HCT116 (cell line): ENCODE results near the gene SMG5. TPM values are rescaled to one million over a fixed set of nuclear protein-coding genes. Genes with fewer than 3 reads are reported as not detected.

Experiments
- ATAC-seq: fragments of 200-7000 bp; cut with Tn5 transposase; 2 replicates; pipeline ENCODE4 v1.9.1; 2020; ENCODE audit warnings: mild to moderate bottlenecking, moderate library complexity
- BruUV-seq: library from RNA; stranded (reverse); fragments of 400-500 nt; replicated peaks from 2 replicates; lab custom pipeline; 2021; lab: Mats Ljungman, UMichigan
- CTCF ChIA-PET: fragments of 300-600 bp; sonication (Branson Sonifier 250); formaldehyde crosslinking; loops from one replicate; lab custom pipeline; 2021; ENCODE audit warnings: antibody characterized with exemption; lab: Charles Lee
- POLR2A ChIA-PET: fragments of 300-600, 350-600 bp; sonication (Branson Sonifier 250); formaldehyde crosslinking; loops from one replicate; lab custom pipeline; 2021; ENCODE audit warnings: antibody characterized with exemption; lab: Charles Lee
- RAD21 ChIA-PET, 2 experiments: fragments of 300-600 bp; sonication (Branson Sonifier 250); formaldehyde crosslinking; loops; one replicate each; lab custom pipeline; 2023; ENCODE audit warnings: low total read pairs in 2 of 2; ENCODE audit not compliant: uncharacterized antibody in 2 of 2, unreplicated experiment in 2 of 2, low non-redundant PET in 1 of 2; lab: Charles Lee
- DNase-seq: peaks from one replicate; pipeline ENCODE4 v3.0.0-alpha.2; 2010; ENCODE audit warnings: low read depth, low spot score
- H2AFZ ChIP-seq: fragments of 200-600 bp; shearing (Covaris generic), sonication (generic); 2 replicates; pipeline ENCODE4 v1.6.1; 2017; ENCODE audit warnings: low read depth, mixed run types, mixed read lengths, antibody characterized with exemption, low read length; ENCODE audit not compliant: poor library complexity, severe bottlenecking
- H3K27ac ChIP-seq: 2 replicates; pipeline ENCODE4 v1.5.1; 2012; ENCODE audit warnings: low read depth, low read length
- H3K27me3 ChIP-seq: fragments of 200-600 bp; sonication (generic); 2 replicates; pipeline ENCODE4 v1.6.1; 2016; ENCODE audit warnings: mixed run types, low read length, mixed read lengths; ENCODE audit not compliant: insufficient read depth
- H3K36me3 ChIP-seq, 2 experiments: fragments of 200-500 bp in 1 of 2; fragments of 200-600 bp in 1 of 2; sonication (Bioruptor generic) in 1 of 2; sonication (generic) in 1 of 2; 2 replicates each; pipeline versions ENCODE4 v1.5.1 to v1.6.1; 2014 to 2016; ENCODE audit warnings: low read length in 2 of 2, inconsistent platforms in 1 of 2, mixed read lengths in 1 of 2, mixed run types in 1 of 2; ENCODE audit not compliant: insufficient read depth in 2 of 2, control insufficient read depth in 1 of 2
- H3K4me1 ChIP-seq, 2 experiments: fragments of 200-600 bp in 1 of 2; sonication (generic) in 1 of 2; 2 replicates each; pipeline versions ENCODE4 v1.5.1 to v1.6.1; 2012 to 2017; ENCODE audit warnings: low read length in 2 of 2, inconsistent platforms in 1 of 2, mild to moderate bottlenecking in 1 of 2, mixed read lengths in 1 of 2, mixed run types in 1 of 2, moderate library complexity in 1 of 2; ENCODE audit not compliant: insufficient read depth in 2 of 2, control insufficient read depth in 1 of 2
- H3K4me2 ChIP-seq: fragments of 200-600 bp; sonication (generic); 2 replicates; pipeline ENCODE4 v1.6.1; 2017; ENCODE audit warnings: mixed run types, low read length, mixed read lengths
- H3K4me3 ChIP-seq, 2 experiments: fragments of 200-600 bp in 1 of 2; sonication (generic) in 1 of 2; replicated peaks in 1 of 2; 2 replicates each; pipeline ENCODE4 v1.5.1; 2011 to 2016; ENCODE audit warnings: low read length in 2 of 2, control low read depth in 1 of 2, low read depth in 1 of 2, mild to moderate bottlenecking in 1 of 2, mixed read lengths in 1 of 2, mixed run types in 1 of 2
- H3K79me2 ChIP-seq: fragments of 200-600 bp; sonication (generic); 2 replicates; pipeline ENCODE4 v1.6.1; 2017; ENCODE audit warnings: mild to moderate bottlenecking, mixed run types, low read length, moderate library complexity, mixed read lengths; ENCODE audit not compliant: insufficient read depth
- H3K9ac ChIP-seq: fragments of 200-600 bp; sonication (generic); 2 replicates; pipeline ENCODE4 v1.6.1; 2016; ENCODE audit warnings: low read length, mixed read lengths
- H3K9me2 ChIP-seq: fragments of 200-600 bp; sonication (generic), shearing (Covaris generic); 2 replicates; pipeline ENCODE4 v1.6.1; 2017; ENCODE audit warnings: mixed run types, mild to moderate bottlenecking, moderate library complexity; ENCODE audit not compliant: insufficient read depth
- H3K9me3 ChIP-seq, 2 experiments: fragments of 200-500 bp in 1 of 2; fragments of 200-600 bp in 1 of 2; sonication (Bioruptor generic) in 1 of 2; sonication (generic) in 1 of 2; 2 replicates each; pipeline ENCODE4 v1.6.1; 2014 to 2017; ENCODE audit warnings: low read length in 2 of 2, mixed read lengths in 2 of 2, inconsistent platforms in 1 of 2, low read depth in 1 of 2, mild to moderate bottlenecking in 1 of 2, mixed run types in 1 of 2, moderate library complexity in 1 of 2; ENCODE audit not compliant: control insufficient read depth in 1 of 2, insufficient read depth in 1 of 2
- H4K20me1 ChIP-seq: fragments of 200-600 bp; sonication (generic), shearing (Covaris generic); 2 replicates; pipeline ENCODE4 v1.6.1; 2017; ENCODE audit warnings: mixed run types, mild to moderate bottlenecking, moderate library complexity; ENCODE audit not compliant: insufficient read depth
- ATF3 ChIP-seq: IDR thresholded peaks from 2 replicates; pipeline ENCODE4 v1.6.1; 2012
- CTCF ChIP-seq, 3 experiments: fragments of 200-600 bp in 1 of 3; sonication (generic) in 1 of 3; IDR thresholded peaks in 2 of 3; conservative IDR thresholded peaks in 1 of 3; 2 replicates each; pipeline ENCODE4 v1.5.1; 2012 to 2017; ENCODE audit warnings: low read depth in 2 of 3, low read length in 2 of 3, antibody characterized with exemption in 1 of 3, borderline replicate concordance in 1 of 3, control low read depth in 1 of 3, mild to moderate bottlenecking in 1 of 3, mixed read lengths in 1 of 3, mixed run types in 1 of 3, moderate library complexity in 1 of 3; ENCODE audit not compliant: insufficient read depth in 1 of 3
- ELF1 ChIP-seq: IDR thresholded peaks from 2 replicates; pipeline ENCODE4 v1.6.1; 2012; ENCODE audit warnings: low read depth, borderline replicate concordance
- EZH2 ChIP-seq: fragments of 200-600 bp; sonication (generic); IDR thresholded peaks from 2 replicates; pipeline ENCODE4 v1.6.1; 2017; ENCODE audit warnings: antibody characterized with exemption, mixed run types
- EZH2phosphoT487 ChIP-seq: fragments of 200-600 bp; IDR thresholded peaks from 2 replicates; pipeline ENCODE4 v1.6.1; 2018; ENCODE audit warnings: antibody characterized with exemption, borderline replicate concordance
- FOSL1 ChIP-seq: IDR thresholded peaks from 2 replicates; pipeline ENCODE4 v1.6.1; 2012; ENCODE audit warnings: low read depth
- JUND ChIP-seq: IDR thresholded peaks from 2 replicates; pipeline ENCODE4 v1.6.1; 2012
- MAX ChIP-seq: IDR thresholded peaks from 2 replicates; pipeline ENCODE4 v1.6.1; 2012
- POLR2A ChIP-seq: IDR thresholded peaks from 2 replicates; pipeline ENCODE4 v1.7.0; 2011; ENCODE audit warnings: borderline replicate concordance; ENCODE audit not compliant: insufficient read depth, insufficient read length; ENCODE audit errors: extremely low read depth
- POLR2AphosphoS5 ChIP-seq: IDR thresholded peaks from 2 replicates; pipeline ENCODE4 v1.6.1; 2011; ENCODE audit warnings: mild to moderate bottlenecking, low read depth, low read length, moderate library complexity
- RAD21 ChIP-seq: IDR thresholded peaks from 2 replicates; pipeline ENCODE4 v1.6.1; 2012; ENCODE audit warnings: low read depth, mild to moderate bottlenecking
- SP1 ChIP-seq: IDR thresholded peaks from 2 replicates; pipeline ENCODE4 v1.6.1; 2012; ENCODE audit warnings: low read depth
- TCF7L2 ChIP-seq: IDR thresholded peaks from 2 replicates; pipeline ENCODE4 v1.7.0; 2011; ENCODE audit warnings: borderline replicate concordance, inconsistent platforms; ENCODE audit not compliant: insufficient read depth, insufficient read length; ENCODE audit errors: extremely low read depth
- YY1 ChIP-seq: IDR thresholded peaks from 2 replicates; pipeline ENCODE4 v1.6.1; 2011; ENCODE audit warnings: low read length, low read depth, moderate library complexity, mild to moderate bottlenecking; ENCODE audit not compliant: insufficient replicate concordance; ENCODE audit errors: extremely low read depth
- ZFX ChIP-seq: fragments of 450-650 bp; IDR thresholded peaks from 2 replicates; pipeline ENCODE4 v1.6.1; 2017
- intact Hi-C: fragments of 100-400 bp; cut with micrococcal nuclease; formaldehyde crosslinking; loops from 2 replicates; pipeline ENCODE4 v1.10.0; 2022
- total RNA-seq: library from RNA; stranded (reverse); gene quantifications from one replicate; pipeline ENCODE4 v1.2.1, GENCODE V29; 2021; ENCODE audit not compliant: unreplicated experiment

The SMG5 gene
- total RNA-seq, 1 experiment from 2014 or later: 75.2 TPM

GRCh38 chr1:156293098-156293434 is 10.4 kb upstream of the SMG5 start:
- ChIA-PET RAD21 (no interaction called here), POLR2A (no interaction called here), CTCF (no interaction called here)
- H2AFZ ChIP-seq: no peak overlapping the region
- no peak overlapping the region for H3K9ac ChIP-seq
- H3K9me2 ChIP-seq: no peaks in the 10 kb centered on the region
- intact Hi-C loops: no loop called here
- H3K9me3 ChIP-seq: no peaks in the 10 kb centered on the region
- no peaks in the 10 kb centered on the region for H3K27me3 ChIP-seq
- no peak overlapping the region for H3K4me2 ChIP-seq
- H3K27ac ChIP-seq: no peak overlapping the region
- H3K4me1 ChIP-seq: peaks cover 4 to 14% of the 10 kb centered on the region in 2 experiments; a peak in 3 of 4 replicates
- DNase-seq (no peak), ATAC-seq (no peak)
- no TSS peak for BruUV-seq
- TF ChIP-seq TCF7L2: no peak
- TF ChIP-seq ZFX: no peak
- no peak for TF ChIP-seq MAX
- TF ChIP-seq POLR2AphosphoS5: no peak
- no peak for TF ChIP-seq JUND
- no peak for TF ChIP-seq ELF1
- no peak for TF ChIP-seq RAD21
- no peak for TF ChIP-seq ATF3
- TF ChIP-seq EZH2phosphoT487: no peak
- TF ChIP-seq, all 23 proteins: peak for 0
- no peaks in the 10 kb centered on the region for H4K20me1 ChIP-seq
- no peaks in the 10 kb centered on the region for H3K79me2 ChIP-seq
- H3K4me3 ChIP-seq: no peak overlapping the region
- no peaks in the 10 kb centered on the region; a peak in 1 of 4 replicates for H3K36me3 ChIP-seq

GRCh38 chr1:156291226-156292061 is 8.8 kb upstream of the SMG5 start:
- no peaks in the 10 kb centered on the region for H3K9me2 ChIP-seq
- no peaks in the 10 kb centered on the region for H3K27me3 ChIP-seq
- no peak overlapping the region for H3K9ac ChIP-seq
- no TSS peak for BruUV-seq
- H3K36me3 ChIP-seq: no peaks in the 10 kb centered on the region; a peak in 1 of 4 replicates
- no peak overlapping the region for H2AFZ ChIP-seq
- DNase-seq: no peak
- no peak for ATAC-seq
- H3K9me3 ChIP-seq: no peaks in the 10 kb centered on the region
- no peak overlapping the region for H3K4me2 ChIP-seq
- RAD21 ChIA-PET: no interaction called here
- intact Hi-C loops: no loop called here
- POLR2A ChIA-PET: no interaction called here
- H3K4me3 ChIP-seq: no peak overlapping the region
- peaks cover 4 to 14% of the 10 kb centered on the region in 2 experiments; a peak in 3 of 4 replicates for H3K4me1 ChIP-seq
- no peaks in the 10 kb centered on the region for H4K20me1 ChIP-seq
- H3K79me2 ChIP-seq: no peaks in the 10 kb centered on the region
- CTCF ChIA-PET: no interaction called here
- no peak overlapping the region for H3K27ac ChIP-seq
- TF ChIP-seq RAD21: no peak
- TF ChIP-seq FOSL1: no peak
- no peak for TF ChIP-seq YY1
- TF ChIP-seq SP1: no peak
- TF ChIP-seq POLR2A: no peak
- TF ChIP-seq EZH2: no peak
- TF ChIP-seq CTCF (IDR thresholded peaks at IDR 0.05 in 2 of 3, conservative IDR thresholded peaks at IDR 0.05 in 1 of 3; ENCODE audit: borderline replicate concordance in 1 of 3, insufficient read depth in 1 of 3, low read depth in 2 of 3, low read length in 2 of 3): no peak
